K562 (cell line): ENCODE measurements around the gene KDM2A. TPM values are rescaled to one million over a fixed set of nuclear protein-coding genes. Genes with fewer than 3 reads are reported as not detected.
A peak's percentile ranks its signal among the peaks of the same experiment; 100 is the strongest.

Experiments used
- ATAC-seq: fragments of 200-7000 bp; cut with Tn5 transposase; 3 replicates; pipeline ENCODE4 v1.9.1; 2020; ENCODE audit warnings: moderate library complexity
- BruUV-seq: library from RNA; stranded (reverse); fragments of 400-500 nt; replicated peaks from 2 replicates; lab custom pipeline; 2021; lab: Mats Ljungman, UMichigan
- CTCF ChIA-PET: fragments of 300-600 bp; formaldehyde crosslinking; extraction: SDS; loops from one replicate; lab custom pipeline; 2021; ENCODE audit warnings: low intra/inter-chr PET ratio; lab: Yijun Ruan, JAX
- POLR2A ChIA-PET: fragments of 300-600, 350-650 bp; sonication (Branson Sonifier 250); formaldehyde crosslinking; extraction: SDS; loops from one replicate; lab custom pipeline; 2021; ENCODE audit warnings: antibody characterized with exemption, inconsistent platforms; lab: Yijun Ruan, JAX
- DNase-seq, 4 experiments: peaks; one replicate each; pipeline versions ENCODE4 v3.0.0 to v3.0.0-alpha.2; 2011 to 2018; ENCODE audit warnings: low spot score in 3 of 4, mixed read lengths in 3 of 4; ENCODE audit errors: extremely low read depth in 1 of 4
- FAIRE-seq: peaks from 2 replicates; lab custom pipeline; 2011; peaks lifted over from hg19 to GRCh38; lab: Jason Lieb, UNC
- H2AFZ ChIP-seq: 2 replicates; pipeline ENCODE4 v1.6.0; 2011; ENCODE audit warnings: low read depth, low read length, control low read depth, inconsistent platforms
- H3K27ac ChIP-seq: fragments of 200-600 bp; 3 replicates; pipeline ENCODE4 v1.8.0; 2011; ENCODE audit warnings: low read depth, mild to moderate bottlenecking, control low read depth, inconsistent platforms, low read length, moderate library complexity, mixed read lengths; ENCODE audit errors: extremely low read depth
- H3K27me3 ChIP-seq, 2 experiments: fragments of 300-600 bp in 1 of 2; 2 replicates in 1 of 2; 3 replicates in 1 of 2; pipeline versions ENCODE4 v1.6.0 to v1.8.0; 2011; ENCODE audit warnings: inconsistent platforms in 2 of 2, low read length in 2 of 2, mild to moderate bottlenecking in 1 of 2, mixed read lengths in 1 of 2, moderate library complexity in 1 of 2; ENCODE audit not compliant: control insufficient read depth in 2 of 2, insufficient read depth in 2 of 2
- H3K36me3 ChIP-seq: fragments of 300-600 bp; 3 replicates; pipeline ENCODE4 v1.8.0; 2011; ENCODE audit warnings: mild to moderate bottlenecking, low read length, inconsistent platforms; ENCODE audit not compliant: control insufficient read depth, insufficient read depth
- H3K4me1 ChIP-seq, 2 experiments: fragments of 200-600 bp in 1 of 2; replicated peaks in 1 of 2; 2 replicates in 1 of 2; 3 replicates in 1 of 2; pipeline versions ENCODE4 v1.5.1 to v1.8.0; 2011; ENCODE audit warnings: inconsistent platforms in 2 of 2, low read length in 2 of 2, mild to moderate bottlenecking in 1 of 2, mixed read lengths in 1 of 2, moderate library complexity in 1 of 2; ENCODE audit not compliant: control insufficient read depth in 2 of 2, insufficient read depth in 2 of 2
- H3K4me2 ChIP-seq: 2 replicates; pipeline ENCODE4 v1.6.1; 2011; ENCODE audit warnings: low read length, control low read depth, inconsistent platforms, mixed read lengths; ENCODE audit not compliant: insufficient read depth
- H3K4me3 ChIP-seq: fragments of 200-600 bp; sonication (generic), shearing (Covaris generic); 2 replicates; pipeline ENCODE4 v1.5.1; 2016; ENCODE audit warnings: control low read depth, inconsistent platforms
- H3K79me2 ChIP-seq: fragments of 200-600 bp; 3 replicates; pipeline ENCODE4 v1.8.0; 2011; ENCODE audit warnings: low read length, inconsistent platforms; ENCODE audit not compliant: control insufficient read depth, insufficient read depth
- H3K9ac ChIP-seq, 2 experiments: 2 replicates each; pipeline versions ENCODE4 v1.6.0 to v1.6.1; 2011; ENCODE audit warnings: low read depth in 2 of 2, low read length in 2 of 2, control low read depth in 1 of 2, inconsistent platforms in 1 of 2, mild to moderate bottlenecking in 1 of 2, mixed read lengths in 1 of 2; ENCODE audit not compliant: insufficient read depth in 1 of 2
- H3K9me1 ChIP-seq: one replicate; pipeline ENCODE4 v1.6.0; 2011; ENCODE audit warnings: inconsistent platforms, mild to moderate bottlenecking, low read length, moderate library complexity; ENCODE audit not compliant: control insufficient read depth, insufficient read depth
- H3K9me3 ChIP-seq: replicated peaks from 2 replicates; pipeline ENCODE4 v1.5.1; 2011; ENCODE audit warnings: low read depth, low read length, inconsistent platforms; ENCODE audit not compliant: control insufficient read depth, insufficient read depth
- H4K20me1 ChIP-seq: replicated peaks from 2 replicates; pipeline ENCODE4 v1.6.1; 2011; ENCODE audit warnings: low read length, inconsistent platforms, mixed read lengths; ENCODE audit not compliant: control insufficient read depth, insufficient read depth
- CBFA2T3 ChIP-seq: fragments of 450-650 bp; IDR thresholded peaks from 2 replicates; pipeline ENCODE4 v1.6.1; 2017
- MEF2A ChIP-seq: IDR thresholded peaks from 2 replicates; pipeline ENCODE4 v1.6.1; 2011; ENCODE audit warnings: low read depth, mild to moderate bottlenecking, low read length, moderate library complexity; ENCODE audit not compliant: control insufficient read depth
- NCOA1 ChIP-seq: fragments of 450-650 bp; IDR thresholded peaks from 2 replicates; pipeline ENCODE4 v1.6.1; 2016; ENCODE audit warnings: low read depth
- PHF20 ChIP-seq: fragments of 450-650 bp; IDR thresholded peaks from 2 replicates; pipeline ENCODE4 v1.6.1; 2018; ENCODE audit not compliant: partially characterized antibody
- SMAD4 ChIP-seq: fragments of 250-450 bp; sonication (Bioruptor Pico); conservative IDR thresholded peaks from 2 replicates; pipeline ENCODE4 v1.8.0; 2021; ENCODE audit warnings: inconsistent platforms, mild to moderate bottlenecking, moderate library complexity
- ZNF436 ChIP-seq: fragments of 250-450, 450-650 bp; sonication (Bioruptor Pico); formaldehyde crosslinking; IDR thresholded peaks from 2 replicates; pipeline ENCODE4 v1.7.0; 2020; ENCODE audit warnings: mild to moderate bottlenecking
- WGBS: fragments of 100-300 bp; shearing (Covaris generic); methylation state at CpG from one replicate; pipeline ENCODE4 v1.1.6; 2016; ENCODE audit warnings: low coverage, mixed read lengths; ENCODE audit not compliant: insufficient coverage; ENCODE audit errors: missing lambda C conversion rate; 5-methylcytosine and 5-hydroxymethylcytosine counted together
- in situ Hi-C: fragments of 300-500 bp; cut with MboI; formaldehyde crosslinking; loops from 4 replicates; pipeline ENCODE4 v1.15.0; 2018; ENCODE audit warnings: inconsistent platforms, mixed read lengths
- intact Hi-C: fragments of 100-400 bp; cut with micrococcal nuclease; formaldehyde crosslinking; loops from 2 replicates; pipeline ENCODE4 v1.14.2; 2022
- polyA plus RNA-seq, 8 experiments: library from polyadenylated mRNA; depleted of rRNA in 4 of 8; stranded (reverse) in 5 of 8; unstranded in 3 of 8; fragments of >200 nt; fragmentation: Nextera tagmentation in 2 of 8; fragmentation: Illumina TruSeq in 1 of 8; extraction: Ambion mirVana in 2 of 8; extraction: Trizol in 1 of 8; gene quantifications; 2 replicates each; pipeline versions ENCODE4 v1.2.1 to v1.2.3, GENCODE V29; 2011 to 2014; ENCODE audit warnings: inconsistent platforms in 1 of 8, missing spikeins in 1 of 8
- total RNA-seq, 7 experiments: library from RNA; depleted of rRNA in 6 of 7; stranded (reverse); fragments of >200 nt in 6 of 7; fragmentation: Illumina TruSeq in 2 of 7; extraction: Trizol in 2 of 7; gene quantifications; 2 replicates each; pipeline versions ENCODE4 v1.2.1 to v1.2.3, GENCODE V29; 2011 to 2021; ENCODE audit warnings: low replicate concordance in 1 of 7
- TF ChIP-seq, protein P1 (sequence below): sonication (generic); formaldehyde crosslinking; IDR thresholded peaks from 2 replicates; pipeline ENCODE4 v1.8.1; 2023; ENCODE audit warnings: mild to moderate bottlenecking, missing genetic modification reagents

Gene KDM2A
- total and polyA plus RNA-seq, 9 of the 15 experiments (the other 6 are each of a cell fraction or from before 2014, with no cell fraction given): 5.0 to 39.3 (median 21.3) TPM

DNA sequence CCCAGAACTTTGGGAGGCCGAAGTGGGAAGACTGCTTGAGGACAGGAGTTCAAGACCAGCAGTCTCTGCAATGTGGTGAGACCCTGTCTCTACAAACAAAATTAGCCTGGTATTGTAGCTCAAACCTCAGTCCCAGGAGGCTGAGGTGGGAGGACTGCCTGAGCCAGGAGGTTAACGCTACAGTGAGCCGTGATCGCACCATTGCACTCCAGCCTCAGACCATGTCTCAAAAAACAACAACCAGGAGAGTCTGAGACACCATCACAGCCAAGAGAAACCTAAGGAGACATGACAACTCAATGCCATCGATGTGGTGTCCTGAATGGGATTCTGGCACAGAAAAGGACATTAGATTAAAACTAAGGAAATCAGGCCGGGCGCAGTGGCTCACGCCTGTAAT is 28.3 kb upstream of the KDM2A start:
- WGBS: 73% methylated on average over 8 of the region's 8 CpGs
- TF ChIP-seq, protein P1, sequence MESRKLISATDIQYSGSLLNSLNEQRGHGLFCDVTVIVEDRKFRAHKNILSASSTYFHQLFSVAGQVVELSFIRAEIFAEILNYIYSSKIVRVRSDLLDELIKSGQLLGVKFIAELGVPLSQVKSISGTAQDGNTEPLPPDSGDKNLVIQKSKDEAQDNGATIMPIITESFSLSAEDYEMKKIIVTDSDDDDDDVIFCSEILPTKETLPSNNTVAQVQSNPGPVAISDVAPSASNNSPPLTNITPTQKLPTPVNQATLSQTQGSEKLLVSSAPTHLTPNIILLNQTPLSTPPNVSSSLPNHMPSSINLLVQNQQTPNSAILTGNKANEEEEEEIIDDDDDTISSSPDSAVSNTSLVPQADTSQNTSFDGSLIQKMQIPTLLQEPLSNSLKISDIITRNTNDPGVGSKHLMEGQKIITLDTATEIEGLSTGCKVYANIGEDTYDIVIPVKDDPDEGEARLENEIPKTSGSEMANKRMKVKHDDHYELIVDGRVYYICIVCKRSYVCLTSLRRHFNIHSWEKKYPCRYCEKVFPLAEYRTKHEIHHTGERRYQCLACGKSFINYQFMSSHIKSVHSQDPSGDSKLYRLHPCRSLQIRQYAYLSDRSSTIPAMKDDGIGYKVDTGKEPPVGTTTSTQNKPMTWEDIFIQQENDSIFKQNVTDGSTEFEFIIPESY (CRISPR knock-in tag): peak; percentile 50; the same call in 1 of the 2 replicates
- no peak for TF ChIP-seq MEF2A

GRCh38 chr11:67095214-67095507 is 23.9 kb upstream of the KDM2A start:
- WGBS: 75% methylated on average over 1 of the region's 1 CpG
- Histone ChIP-seq H3K9ac (peak overlapping the region in 1 of 2 experiments; percentile 31; a peak in 1 of 4 replicates), H4K20me1 (no peaks in the 10 kb centered on the region), H3K4me2 (no peak overlapping the region), H3K27me3 (no peaks in the 10 kb centered on the region), H3K9me3 (no peaks in the 10 kb centered on the region), H3K36me3 (no peaks in the 10 kb centered on the region), H3K27ac (no peak overlapping the region), H3K79me2 (no peaks in the 10 kb centered on the region), H3K9me1 (no peaks in the 10 kb centered on the region), H3K4me1 (peaks cover 0 to 10% of the 10 kb centered on the region in 2 experiments; a peak in 1 of 5 replicates), H3K4me3 (no peak overlapping the region), H2AFZ (0 out of 2 replicates have a peak overlapping the region, but pooled peaks have one; percentile 27)
- DNase-seq: no peak
- CTCF ChIA-PET: no interaction called here
- POLR2A ChIA-PET: interaction anchor here (0.9 kb wide), 1 partner anchor 21 kb away, joined by 5 read pairs; no protein-coding TSS in a partner anchor
- no peak for ATAC-seq
- FAIRE-seq: no peak
- in situ Hi-C loops: no loop called here
- TF ChIP-seq NCOA1 (no peak), ZNF436 (CRISPR knock-in tag) (no peak), SMAD4 (CRISPR knock-in tag) (no peak), CBFA2T3 (0 out of 2 replicates have a peak, but pooled peaks have one; percentile 26), PHF20 (no peak)
- intact Hi-C loops: no loop called here
- no TSS peak for BruUV-seq

More for the DNA sequence above, 28.3 kb upstream of the KDM2A start:
- no peaks in the 10 kb centered on the region for H3K79me2 ChIP-seq
- H2AFZ ChIP-seq: peak overlapping the region; percentile 14; the same call in 1 of the 2 replicates
- no peak for FAIRE-seq
- no peak overlapping the region for H3K4me3 ChIP-seq
- POLR2A ChIA-PET: interaction anchor here (0.6 kb wide), 1 partner anchor 172 kb away, joined by 5 read pairs; no protein-coding TSS in a partner anchor
- no TSS peak for BruUV-seq
- no peak for ATAC-seq
- intact Hi-C loops: no loop called here
- no peaks in the 10 kb centered on the region for H3K9me1 ChIP-seq
- H4K20me1 ChIP-seq: no peaks in the 10 kb centered on the region
- DNase-seq: no peak
- H3K9ac ChIP-seq: no peak overlapping the region
- CTCF ChIA-PET: no interaction called here
- H3K4me1 ChIP-seq: peaks cover 5 to 12% of the 10 kb centered on the region in 2 experiments; a peak in 2 of 5 replicates
- H3K4me2 ChIP-seq: no peak overlapping the region
- in situ Hi-C loops: no loop called here
- no peaks in the 10 kb centered on the region for H3K36me3 ChIP-seq
- H3K27me3 ChIP-seq: no peaks in the 10 kb centered on the region
- H3K27ac ChIP-seq: no peak overlapping the region
- H3K9me3 ChIP-seq: no peaks in the 10 kb centered on the region
